ENCODE measurements around the gene MAP7.

The MAP7 gene

DNA sequence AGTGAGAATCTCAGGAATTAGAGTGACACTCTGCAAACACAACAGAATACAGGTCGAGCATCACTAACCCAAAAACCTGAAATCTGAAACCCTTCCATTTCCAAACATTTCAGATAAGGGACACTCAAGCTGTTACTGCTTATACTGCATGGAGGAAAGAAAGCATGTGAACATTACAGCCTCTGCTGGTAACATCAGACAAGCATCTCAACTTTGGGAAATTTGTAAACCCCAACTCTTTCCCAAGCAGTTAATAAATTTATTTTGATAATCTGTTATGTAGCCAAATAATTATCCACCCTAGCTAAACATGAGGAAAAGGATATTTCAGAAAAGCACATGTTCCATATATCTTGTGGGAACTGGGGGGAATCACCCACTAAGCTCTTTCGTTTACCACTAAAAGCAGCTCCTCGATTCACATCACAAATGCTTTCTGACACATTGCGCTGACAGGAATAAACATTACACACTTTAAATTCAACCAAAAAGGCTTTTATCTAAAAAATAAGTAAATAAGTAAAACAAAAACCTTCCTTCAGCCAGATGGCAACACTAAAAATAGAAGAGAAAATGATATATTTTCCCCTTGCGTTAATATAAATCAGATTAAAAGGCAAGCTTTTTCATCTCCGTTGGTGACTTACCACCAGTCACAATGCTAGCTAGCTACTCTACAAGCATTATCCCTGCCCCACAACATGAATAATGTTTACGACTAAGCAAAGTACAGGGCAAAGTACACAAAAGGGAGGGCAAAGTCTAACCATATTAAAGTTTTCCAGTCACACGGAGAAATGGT, 120.8 kb downstream of the MAP7 start:
- no peak for TF ChIP-seq JUND (IDR thresholded peaks at IDR 0.05; ENCODE audit: low read depth)
- in situ Hi-C loops (cut with HindIII; ENCODE audit: low pct_unique_long_range_greater_than_20kb, low sequenced_read_pairs): no loop called here
- no peak for DNase-seq (ENCODE audit: low read depth in 1 of 2, low spot score in 1 of 2)

DNA sequence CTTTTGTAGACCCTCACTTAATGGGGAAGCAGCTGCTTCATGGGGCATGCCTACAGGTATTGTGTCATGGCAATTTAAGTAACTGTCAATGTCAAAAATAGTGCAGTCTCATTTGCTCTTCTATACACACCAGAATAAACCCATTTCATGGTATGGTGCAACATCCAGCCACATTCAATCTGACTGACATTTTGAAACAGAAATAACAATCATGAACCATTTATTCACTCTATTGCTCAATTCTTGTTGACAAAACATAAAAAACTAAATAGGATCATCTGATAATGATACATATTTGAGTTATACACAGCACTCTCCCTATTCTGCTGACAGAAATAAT, 122.9 kb downstream of the MAP7 start:
- DNase-seq (ENCODE audit: low read depth in 1 of 2, low spot score in 1 of 2): no peak
- in situ Hi-C loops (cut with HindIII; ENCODE audit: low pct_unique_long_range_greater_than_20kb, low sequenced_read_pairs): no loop called here
- TF ChIP-seq JUND (IDR thresholded peaks at IDR 0.05; ENCODE audit: low read depth): no peak

DNA sequence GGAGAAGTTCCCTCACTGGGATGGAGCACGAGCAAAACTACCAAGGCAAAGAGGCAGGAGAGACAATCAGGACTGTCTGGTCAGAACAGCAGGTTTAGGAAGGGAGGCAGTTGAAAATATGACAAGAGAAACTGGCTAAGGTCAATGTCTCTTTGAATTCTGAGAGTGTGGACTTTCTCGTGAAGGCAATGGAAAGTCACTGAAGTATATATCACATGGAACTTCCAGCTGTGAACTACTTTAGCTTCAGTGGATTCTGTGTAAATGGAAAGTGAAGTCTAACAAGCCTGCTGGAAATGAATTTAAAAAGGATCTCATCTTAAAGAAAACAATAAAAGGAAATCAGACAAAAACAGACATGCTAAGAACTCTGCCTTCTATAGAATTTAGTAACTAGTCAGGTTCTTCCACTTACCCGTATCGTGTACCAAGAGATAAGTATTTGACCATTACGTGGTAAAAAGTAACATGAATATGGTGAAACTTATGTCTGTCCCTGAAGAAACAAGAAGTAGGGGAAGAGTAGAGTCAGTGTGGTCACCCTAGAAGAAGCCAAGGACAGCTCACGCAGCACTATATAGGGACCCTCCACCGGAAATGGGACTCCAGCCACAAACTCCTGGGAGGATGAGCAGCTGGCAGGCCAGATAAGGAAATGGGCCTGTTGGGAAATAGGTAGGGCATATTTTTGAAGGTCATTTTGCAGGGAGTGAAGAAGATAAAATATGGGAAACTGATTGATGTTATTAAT, 123.4 kb downstream of the MAP7 start:
- in situ Hi-C loops (cut with HindIII; ENCODE audit: low pct_unique_long_range_greater_than_20kb, low sequenced_read_pairs): no loop called here
- DNase-seq (ENCODE audit: low read depth in 1 of 2, low spot score in 1 of 2): no peak
- TF ChIP-seq JUND (IDR thresholded peaks at IDR 0.05; ENCODE audit: low read depth): no peak

DNA sequence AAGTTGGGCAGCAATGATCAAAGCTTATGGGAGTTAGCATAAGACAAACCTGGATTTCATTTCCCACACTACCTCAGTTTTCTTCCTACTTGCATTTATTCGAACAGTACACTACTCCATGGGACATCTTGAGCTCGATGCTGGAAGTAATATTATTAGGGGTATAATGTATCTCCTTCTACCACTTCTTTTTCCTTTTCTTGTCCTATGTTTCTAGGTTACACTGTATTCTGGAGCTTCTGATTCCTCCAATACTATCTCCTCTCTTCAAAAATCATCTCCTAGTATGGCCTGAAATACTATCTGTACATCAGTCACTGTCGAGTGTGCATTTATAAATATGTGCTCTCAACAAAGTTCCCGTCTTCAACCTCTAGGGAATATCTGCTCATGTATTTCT, 124.4 kb downstream of the MAP7 start:
- TF ChIP-seq JUND (IDR thresholded peaks at IDR 0.05; ENCODE audit: low read depth): no peak
- in situ Hi-C loops (cut with HindIII; ENCODE audit: low pct_unique_long_range_greater_than_20kb, low sequenced_read_pairs): no loop called here
- no peak for DNase-seq (ENCODE audit: low read depth in 1 of 2, low spot score in 1 of 2)

DNA sequence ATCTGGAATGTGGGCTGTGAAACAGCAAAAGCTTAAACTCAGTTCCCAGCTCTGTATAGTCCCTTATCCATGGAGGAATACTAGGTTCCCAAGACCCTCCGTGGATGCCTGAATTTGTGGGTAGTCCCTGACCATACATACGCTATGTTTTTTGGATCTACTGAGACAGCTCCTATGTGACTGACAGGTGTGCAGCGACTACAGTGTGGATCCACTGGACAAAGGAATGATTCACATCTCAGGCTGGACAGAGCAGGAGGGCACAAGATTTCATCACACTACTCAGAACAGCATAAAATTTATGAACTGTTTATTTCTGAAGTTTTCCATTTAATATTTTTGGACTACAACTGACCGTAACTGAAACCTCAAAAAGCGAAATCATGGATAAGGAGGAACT, 125.3 kb downstream of the MAP7 start:
- TF ChIP-seq JUND (IDR thresholded peaks at IDR 0.05; ENCODE audit: low read depth): no peak
- in situ Hi-C loops (cut with HindIII; ENCODE audit: low pct_unique_long_range_greater_than_20kb, low sequenced_read_pairs): no loop called here
- DNase-seq (ENCODE audit: low read depth in 1 of 2, low spot score in 1 of 2): no peak

DNA sequence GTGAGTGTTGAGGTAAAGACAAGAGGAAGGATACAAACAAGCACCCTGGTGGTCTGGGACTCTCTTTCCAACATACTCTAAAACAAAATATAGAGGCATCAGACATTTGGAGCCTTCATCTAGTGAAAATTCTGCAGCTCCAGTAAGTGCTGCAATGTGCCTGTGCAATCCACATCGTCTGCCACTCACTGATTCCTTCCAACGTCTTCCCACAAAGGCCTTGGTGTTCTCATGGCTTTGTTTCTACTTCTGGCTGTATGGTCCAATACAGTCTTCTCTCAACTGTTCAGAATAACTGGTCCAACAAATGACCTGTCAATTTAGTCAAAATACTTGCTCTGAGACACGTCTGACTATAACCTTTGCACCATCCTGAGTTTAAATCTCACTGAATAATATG, 125.8 kb downstream of the MAP7 start:
- in situ Hi-C loops (cut with HindIII; ENCODE audit: low pct_unique_long_range_greater_than_20kb, low sequenced_read_pairs): no loop called here

DNA sequence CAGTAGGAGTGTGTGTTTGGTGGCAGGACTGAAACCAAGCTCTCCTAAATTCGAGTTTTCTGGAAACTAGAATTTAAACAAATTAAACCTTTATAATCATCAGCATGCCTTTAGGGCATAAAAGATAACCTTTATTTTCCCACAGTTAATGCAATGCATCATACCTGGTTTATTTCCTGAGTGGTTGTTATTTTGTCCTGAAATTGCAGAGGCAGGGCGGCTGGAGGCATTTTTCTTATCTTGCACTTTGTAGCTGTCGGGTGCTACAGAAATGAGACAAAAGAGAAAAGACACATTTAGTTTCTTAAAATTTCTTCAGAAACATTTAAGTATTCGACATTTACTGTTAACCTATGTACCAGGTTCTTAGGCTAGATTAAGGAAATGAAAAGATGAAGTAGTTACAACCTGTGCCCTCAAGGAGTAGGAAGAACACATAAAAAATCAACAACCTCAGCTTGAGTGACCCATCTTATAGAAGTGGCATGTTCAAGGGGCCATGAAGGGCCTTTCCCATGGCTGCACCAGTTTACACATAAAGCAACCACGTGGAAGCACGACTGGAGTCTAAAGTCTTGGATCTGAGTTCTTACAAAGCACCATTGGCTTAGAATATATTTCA, 128.6 kb downstream of the MAP7 start:
- in situ Hi-C loops (cut with HindIII; ENCODE audit: low pct_unique_long_range_greater_than_20kb, low sequenced_read_pairs): no loop called here
- TF ChIP-seq JUND (IDR thresholded peaks at IDR 0.05; ENCODE audit: low read depth): no peak
- DNase-seq (ENCODE audit: low read depth in 1 of 2, low spot score in 1 of 2): no peak

More for the DNA sequence above, 125.8 kb downstream of the MAP7 start:
- no peak for DNase-seq (ENCODE audit: low read depth in 1 of 2, low spot score in 1 of 2)
- TF ChIP-seq JUND (IDR thresholded peaks at IDR 0.05; ENCODE audit: low read depth): no peak

DNA sequence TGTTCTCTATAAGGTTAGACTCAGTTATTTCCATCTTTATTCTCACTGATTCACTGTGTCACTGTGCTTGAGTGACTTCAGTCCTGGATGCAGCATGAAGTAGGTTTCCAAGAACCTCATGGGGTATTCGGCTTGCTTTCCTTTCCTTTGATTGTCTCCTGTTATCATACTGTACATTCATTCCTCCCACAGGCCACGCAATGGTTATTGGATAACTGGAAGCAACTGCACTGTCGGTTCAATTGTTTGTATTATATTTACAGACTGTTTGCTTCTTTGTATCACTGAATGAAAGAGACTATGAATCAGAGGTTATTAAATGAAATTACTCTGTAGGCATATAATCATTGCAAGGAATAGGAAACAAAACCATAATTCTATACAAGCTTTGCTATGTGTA, 129.4 kb downstream of the MAP7 start:
- no peak for DNase-seq (ENCODE audit: low read depth in 1 of 2, low spot score in 1 of 2)
- in situ Hi-C loops (cut with HindIII; ENCODE audit: low pct_unique_long_range_greater_than_20kb, low sequenced_read_pairs): no loop called here
- no peak for TF ChIP-seq JUND (IDR thresholded peaks at IDR 0.05; ENCODE audit: low read depth)

DNA sequence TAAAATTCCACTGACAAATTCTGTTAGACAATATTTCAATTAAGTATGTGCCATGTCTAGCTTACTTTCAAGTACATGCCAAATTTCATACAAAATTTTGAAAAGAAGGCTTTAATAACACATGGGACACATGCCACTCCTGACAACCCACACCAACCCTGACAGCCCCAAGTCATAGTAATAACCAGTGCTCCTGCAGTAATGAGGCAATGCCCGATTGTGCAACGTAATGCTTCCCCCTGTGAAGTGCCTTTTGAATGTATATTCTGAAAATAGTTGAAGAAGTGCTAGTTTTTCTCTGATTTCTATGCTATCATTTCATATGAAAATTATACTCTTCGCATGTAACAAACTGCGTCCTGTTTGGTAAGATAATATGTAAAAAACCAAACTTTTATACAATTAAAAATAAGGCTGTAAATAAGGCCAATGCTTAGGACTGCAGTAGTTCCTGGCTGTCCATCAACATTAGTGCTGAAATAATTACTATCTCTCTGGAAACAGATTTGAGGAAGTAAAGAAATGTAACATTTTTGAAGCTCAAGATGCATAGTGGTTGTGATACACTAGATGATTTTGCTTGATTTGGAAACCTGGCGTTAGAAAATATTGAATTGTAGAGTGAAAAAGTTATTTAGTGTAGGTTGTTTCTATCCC, 134.7 kb downstream of the MAP7 start:
- no peak for DNase-seq (ENCODE audit: low read depth in 1 of 2, low spot score in 1 of 2)
- in situ Hi-C loops (cut with HindIII; ENCODE audit: low pct_unique_long_range_greater_than_20kb, low sequenced_read_pairs): no loop called here
- no peak for TF ChIP-seq JUND (IDR thresholded peaks at IDR 0.05; ENCODE audit: low read depth)

DNA sequence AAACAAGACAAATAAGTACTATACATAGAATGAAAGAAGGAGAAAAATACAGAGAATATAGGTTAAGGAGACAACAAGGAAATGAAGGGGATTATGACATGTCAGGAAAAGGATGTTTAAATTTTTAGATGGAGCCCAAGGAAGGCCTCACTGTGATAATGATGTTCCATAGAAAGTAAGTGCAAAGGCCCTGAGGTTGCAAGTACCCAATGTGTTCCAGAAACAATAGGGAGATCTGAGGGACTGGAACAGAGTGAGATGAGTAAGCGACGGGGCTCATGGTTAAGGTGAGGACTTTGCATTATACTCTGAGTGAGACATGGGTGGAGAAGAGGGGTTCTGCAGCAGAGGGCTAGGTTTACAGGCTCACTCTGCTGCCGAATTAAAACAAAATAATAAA, 137.8 kb downstream of the MAP7 start:
- DNase-seq (ENCODE audit: low read depth in 1 of 2, low spot score in 1 of 2): no peak
- no peak for TF ChIP-seq JUND (IDR thresholded peaks at IDR 0.05; ENCODE audit: low read depth)
- in situ Hi-C loops (cut with HindIII; ENCODE audit: low pct_unique_long_range_greater_than_20kb, low sequenced_read_pairs): no loop called here

DNA sequence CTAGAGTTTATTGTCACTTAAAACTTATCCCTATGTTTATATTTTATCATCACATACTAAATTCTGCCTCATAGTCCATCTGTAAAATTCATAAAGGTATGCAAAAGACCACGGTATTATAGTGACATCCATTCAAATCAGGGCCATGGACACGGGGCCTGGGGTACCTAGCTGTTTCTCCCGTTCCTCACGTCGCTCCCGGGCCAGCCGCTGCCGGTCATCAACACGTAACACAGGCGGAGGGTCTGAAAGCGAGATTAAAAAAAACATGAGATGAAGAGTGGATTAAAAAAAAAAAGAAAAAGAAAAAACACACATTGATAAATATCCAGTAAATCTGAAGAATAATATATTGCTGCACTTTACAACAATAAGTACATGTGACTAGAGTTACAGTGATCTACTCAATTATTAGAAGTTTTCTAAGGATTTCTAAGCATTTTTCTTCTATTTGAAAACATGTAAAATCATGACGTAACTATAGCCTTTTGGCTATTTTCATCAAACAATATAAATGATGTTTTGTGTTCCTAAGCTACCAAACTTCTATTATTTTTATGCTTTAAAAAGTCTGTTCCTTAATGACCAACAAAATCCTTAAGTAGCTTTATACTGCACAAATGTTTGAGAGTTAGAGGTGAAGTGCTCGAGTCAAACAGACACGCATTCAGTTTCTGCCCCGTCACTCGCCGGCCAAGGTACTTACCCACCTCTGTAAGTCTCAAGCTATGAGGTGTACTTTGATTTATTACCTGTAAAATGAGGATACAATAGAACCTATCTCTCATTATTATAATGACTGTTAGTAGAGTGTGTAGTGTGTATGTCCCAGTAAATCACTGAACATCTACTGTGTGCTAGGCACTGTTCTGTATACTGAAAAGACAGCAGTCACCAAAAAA, 138.5 kb downstream of the MAP7 start:
- DNase-seq (ENCODE audit: low read depth in 1 of 2, low spot score in 1 of 2): no peak
- TF ChIP-seq JUND (IDR thresholded peaks at IDR 0.05; ENCODE audit: low read depth): no peak
- in situ Hi-C loops (cut with HindIII; ENCODE audit: low pct_unique_long_range_greater_than_20kb, low sequenced_read_pairs): no loop called here

DNA sequence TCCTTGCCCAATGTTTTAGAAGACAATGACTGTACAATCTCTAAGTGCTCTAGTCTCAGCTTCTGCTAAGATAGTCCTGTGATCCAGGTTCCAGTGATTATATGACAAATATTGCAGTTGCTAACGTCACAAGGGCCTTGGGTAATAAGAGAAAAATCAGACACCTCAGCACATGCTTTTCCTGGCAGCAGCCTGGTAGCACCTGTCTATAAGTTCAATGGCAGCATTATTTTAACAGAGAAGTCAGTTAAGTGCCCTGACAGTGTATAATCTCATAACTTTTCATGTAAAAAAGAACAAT, 139.2 kb downstream of the MAP7 start:
- no peak for TF ChIP-seq JUND (IDR thresholded peaks at IDR 0.05; ENCODE audit: low read depth)
- in situ Hi-C loops (cut with HindIII; ENCODE audit: low pct_unique_long_range_greater_than_20kb, low sequenced_read_pairs): no loop called here
- DNase-seq (ENCODE audit: low read depth in 1 of 2, low spot score in 1 of 2): no peak

Data from T47D (cell line).